Measurements from ENCODE around the gene LIPC.

DNA sequence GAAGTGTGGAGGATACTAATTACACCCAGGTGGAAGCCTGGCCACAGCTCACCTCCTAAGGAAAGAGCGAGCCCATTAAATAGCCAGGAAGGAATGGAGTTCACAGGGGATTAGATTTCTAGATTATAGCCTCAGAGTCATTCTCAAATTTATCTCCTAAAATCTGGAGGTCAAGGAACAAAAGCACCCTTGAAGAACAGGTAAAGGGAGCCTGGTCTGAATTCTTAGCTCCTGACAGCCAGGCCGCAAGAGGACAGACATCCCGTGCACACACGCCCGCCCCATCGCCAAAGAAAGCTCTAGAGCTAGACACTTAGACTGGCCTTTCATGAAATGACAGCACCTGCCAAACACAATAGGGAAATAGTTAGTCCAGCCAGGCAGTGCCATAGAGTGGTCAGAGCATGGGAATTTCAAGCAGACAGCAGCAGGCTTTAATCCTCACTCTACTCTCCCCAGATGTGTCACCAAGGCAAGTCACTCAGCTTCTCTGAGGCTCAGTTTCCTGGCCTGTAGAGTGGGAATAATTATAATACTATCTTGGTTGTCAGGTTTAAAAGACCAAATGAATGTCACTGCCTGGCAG is 59.2 kb downstream of the LIPC start:
- no peak for TF ChIP-seq GATA3 (IDR thresholded peaks at IDR 0.05; ENCODE audit: low read depth, low read length)
- TF ChIP-seq GATA2 (IDR thresholded peaks at IDR 0.05; ENCODE audit: low read depth, low read length): no peak
